Panc1 (cell line): ENCODE data around the gene NUCB2.

ENCODE experiments used
- POLR2AphosphoS5 ChIP-seq: IDR thresholded peaks from 2 replicates; pipeline ENCODE4 v1.6.1; 2012; ENCODE audit warnings: mild to moderate bottlenecking, low read depth, low read length, moderate library complexity
- TCF7L2 ChIP-seq: IDR thresholded peaks from 2 replicates; pipeline ENCODE4 v1.6.1; 2011; ENCODE audit warnings: mild to moderate bottlenecking, low read depth, low read length, inconsistent platforms
- TF ChIP-seq, protein P1 (sequence below): fragments of 450-650 bp; IDR thresholded peaks from 2 replicates; pipeline ENCODE4 v1.5.1; 2017; ENCODE audit warnings: mild to moderate bottlenecking
- TF ChIP-seq, protein P2 (sequence below), 2 experiments: IDR thresholded peaks; 2 replicates each; pipeline ENCODE4 v1.6.1; 2011 to 2012; ENCODE audit warnings: low read depth in 2 of 2, control low read depth in 1 of 2, low read length in 1 of 2, mild to moderate bottlenecking in 1 of 2, moderate library complexity in 1 of 2; ENCODE audit not compliant: insufficient read depth in 1 of 2

GRCh38 chr11:17229481-17230152 is 46.9 kb upstream of the NUCB2 start:
- TF ChIP-seq, protein P1, sequence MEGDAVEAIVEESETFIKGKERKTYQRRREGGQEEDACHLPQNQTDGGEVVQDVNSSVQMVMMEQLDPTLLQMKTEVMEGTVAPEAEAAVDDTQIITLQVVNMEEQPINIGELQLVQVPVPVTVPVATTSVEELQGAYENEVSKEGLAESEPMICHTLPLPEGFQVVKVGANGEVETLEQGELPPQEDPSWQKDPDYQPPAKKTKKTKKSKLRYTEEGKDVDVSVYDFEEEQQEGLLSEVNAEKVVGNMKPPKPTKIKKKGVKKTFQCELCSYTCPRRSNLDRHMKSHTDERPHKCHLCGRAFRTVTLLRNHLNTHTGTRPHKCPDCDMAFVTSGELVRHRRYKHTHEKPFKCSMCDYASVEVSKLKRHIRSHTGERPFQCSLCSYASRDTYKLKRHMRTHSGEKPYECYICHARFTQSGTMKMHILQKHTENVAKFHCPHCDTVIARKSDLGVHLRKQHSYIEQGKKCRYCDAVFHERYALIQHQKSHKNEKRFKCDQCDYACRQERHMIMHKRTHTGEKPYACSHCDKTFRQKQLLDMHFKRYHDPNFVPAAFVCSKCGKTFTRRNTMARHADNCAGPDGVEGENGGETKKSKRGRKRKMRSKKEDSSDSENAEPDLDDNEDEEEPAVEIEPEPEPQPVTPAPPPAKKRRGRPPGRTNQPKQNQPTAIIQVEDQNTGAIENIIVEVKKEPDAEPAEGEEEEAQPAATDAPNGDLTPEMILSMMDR, result no peak
- TF ChIP-seq TCF7L2 (no peak), POLR2AphosphoS5 (no peak)
- TF ChIP-seq, protein P2, sequence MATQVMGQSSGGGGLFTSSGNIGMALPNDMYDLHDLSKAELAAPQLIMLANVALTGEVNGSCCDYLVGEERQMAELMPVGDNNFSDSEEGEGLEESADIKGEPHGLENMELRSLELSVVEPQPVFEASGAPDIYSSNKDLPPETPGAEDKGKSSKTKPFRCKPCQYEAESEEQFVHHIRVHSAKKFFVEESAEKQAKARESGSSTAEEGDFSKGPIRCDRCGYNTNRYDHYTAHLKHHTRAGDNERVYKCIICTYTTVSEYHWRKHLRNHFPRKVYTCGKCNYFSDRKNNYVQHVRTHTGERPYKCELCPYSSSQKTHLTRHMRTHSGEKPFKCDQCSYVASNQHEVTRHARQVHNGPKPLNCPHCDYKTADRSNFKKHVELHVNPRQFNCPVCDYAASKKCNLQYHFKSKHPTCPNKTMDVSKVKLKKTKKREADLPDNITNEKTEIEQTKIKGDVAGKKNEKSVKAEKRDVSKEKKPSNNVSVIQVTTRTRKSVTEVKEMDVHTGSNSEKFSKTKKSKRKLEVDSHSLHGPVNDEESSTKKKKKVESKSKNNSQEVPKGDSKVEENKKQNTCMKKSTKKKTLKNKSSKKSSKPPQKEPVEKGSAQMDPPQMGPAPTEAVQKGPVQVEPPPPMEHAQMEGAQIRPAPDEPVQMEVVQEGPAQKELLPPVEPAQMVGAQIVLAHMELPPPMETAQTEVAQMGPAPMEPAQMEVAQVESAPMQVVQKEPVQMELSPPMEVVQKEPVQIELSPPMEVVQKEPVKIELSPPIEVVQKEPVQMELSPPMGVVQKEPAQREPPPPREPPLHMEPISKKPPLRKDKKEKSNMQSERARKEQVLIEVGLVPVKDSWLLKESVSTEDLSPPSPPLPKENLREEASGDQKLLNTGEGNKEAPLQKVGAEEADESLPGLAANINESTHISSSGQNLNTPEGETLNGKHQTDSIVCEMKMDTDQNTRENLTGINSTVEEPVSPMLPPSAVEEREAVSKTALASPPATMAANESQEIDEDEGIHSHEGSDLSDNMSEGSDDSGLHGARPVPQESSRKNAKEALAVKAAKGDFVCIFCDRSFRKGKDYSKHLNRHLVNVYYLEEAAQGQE (IDR thresholded peaks at IDR 0.05; ENCODE audit: insufficient read depth in 1 of 2, low read depth in 2 of 2, low read length in 1 of 2), result no peak
